Panc1 (cell line): Measurements from ENCODE around the gene DNM1. TPM values are rescaled to one million over a fixed set of nuclear protein-coding genes. Genes with fewer than 3 reads are reported as not detected.
A peak's percentile ranks its signal among the peaks of the same experiment; 100 is the strongest.

ENCODE experiments used
- ATAC-seq: fragments of 200-7000 bp; cut with Tn5 transposase; 2 replicates; pipeline ENCODE4 v1.9.1; 2020; ENCODE audit warnings: mild to moderate bottlenecking, moderate library complexity
- BruUV-seq: library from RNA; stranded (reverse); fragments of 400-500 nt; replicated peaks from 2 replicates; lab custom pipeline; 2021; lab: Mats Ljungman, UMichigan
- CTCF ChIA-PET: fragments of 300-600 bp; sonication (Branson Sonifier 250); formaldehyde crosslinking; loops from one replicate; lab custom pipeline; 2022; ENCODE audit warnings: antibody characterized with exemption; lab: Charles Lee
- POLR2A ChIA-PET: fragments of 300-600 bp; sonication (Branson Sonifier 250); formaldehyde crosslinking; loops from one replicate; lab custom pipeline; 2022; ENCODE audit warnings: antibody characterized with exemption; lab: Charles Lee
- DNase-seq: peaks from one replicate; pipeline ENCODE4 v3.0.0-alpha.2; 2010; ENCODE audit warnings: low read depth, low spot score
- H3K27ac ChIP-seq: 2 replicates; pipeline ENCODE4 v1.5.1; 2011; ENCODE audit warnings: mild to moderate bottlenecking, low read length, inconsistent platforms
- H3K27me3 ChIP-seq: fragments of 200-500 bp; sonication (Bioruptor generic); 2 replicates; pipeline ENCODE4 v1.6.0; 2014; ENCODE audit warnings: low read length, inconsistent platforms; ENCODE audit not compliant: control insufficient read depth, insufficient read depth
- H3K36me3 ChIP-seq: fragments of 200-500 bp; sonication (Bioruptor generic); 2 replicates; pipeline ENCODE4 v1.5.1; 2014; ENCODE audit warnings: inconsistent platforms, mild to moderate bottlenecking, low read length, moderate library complexity; ENCODE audit not compliant: control insufficient read depth, insufficient read depth
- H3K4me1 ChIP-seq: 2 replicates; pipeline ENCODE4 v1.5.1; 2011; ENCODE audit warnings: inconsistent platforms, mild to moderate bottlenecking, low read length, moderate library complexity; ENCODE audit not compliant: control insufficient read depth, insufficient read depth
- H3K4me3 ChIP-seq, 2 experiments: 2 replicates each; pipeline ENCODE4 v1.5.1; 2011 to 2012; ENCODE audit warnings: low read depth in 2 of 2, low read length in 2 of 2, mild to moderate bottlenecking in 2 of 2, inconsistent platforms in 1 of 2, moderate library complexity in 1 of 2
- H3K9me3 ChIP-seq: fragments of 200-500 bp; sonication (Bioruptor generic); 2 replicates; pipeline ENCODE4 v1.5.1; 2014; ENCODE audit warnings: low read depth, mild to moderate bottlenecking, inconsistent platforms, low read length, moderate library complexity; ENCODE audit not compliant: control insufficient read depth, insufficient read depth
- POLR2AphosphoS5 ChIP-seq: IDR thresholded peaks from 2 replicates; pipeline ENCODE4 v1.6.1; 2012; ENCODE audit warnings: mild to moderate bottlenecking, low read depth, low read length, moderate library complexity
- SIN3A ChIP-seq: IDR thresholded peaks from 2 replicates; pipeline ENCODE4 v1.6.1; 2012; ENCODE audit warnings: low read depth, mild to moderate bottlenecking, low read length, moderate library complexity, borderline replicate concordance; ENCODE audit not compliant: insufficient read depth
- TCF7L2 ChIP-seq: IDR thresholded peaks from 2 replicates; pipeline ENCODE4 v1.6.1; 2011; ENCODE audit warnings: mild to moderate bottlenecking, low read depth, low read length, inconsistent platforms
- in situ Hi-C: cut with HindIII; loops from 2 replicates; pipeline ENCODE4 v1.10.0; 2016; ENCODE audit warnings: low sequenced_read_pairs, low pct_unique_long_range_greater_than_20kb
- intact Hi-C: fragments of 100-400 bp; cut with micrococcal nuclease; formaldehyde crosslinking; loops from one replicate; pipeline ENCODE4 v1.10.0; 2022; ENCODE audit not compliant: unreplicated experiment
- total RNA-seq: library from RNA; stranded (reverse); gene quantifications from one replicate; pipeline ENCODE4 v1.2.1, GENCODE V29; 2021; ENCODE audit not compliant: unreplicated experiment
- TF ChIP-seq, protein P1 (sequence below): fragments of 450-650 bp; IDR thresholded peaks from 2 replicates; pipeline ENCODE4 v1.5.1; 2017; ENCODE audit warnings: mild to moderate bottlenecking
- TF ChIP-seq, protein P2 (sequence below), 2 experiments: IDR thresholded peaks; 2 replicates each; pipeline ENCODE4 v1.6.1; 2011 to 2012; ENCODE audit warnings: low read depth in 2 of 2, control low read depth in 1 of 2, low read length in 1 of 2, mild to moderate bottlenecking in 1 of 2, moderate library complexity in 1 of 2; ENCODE audit not compliant: insufficient read depth in 1 of 2

The DNM1 gene
- total RNA-seq, 1 experiment from 2014 or later, result 18.7 TPM

DNA sequence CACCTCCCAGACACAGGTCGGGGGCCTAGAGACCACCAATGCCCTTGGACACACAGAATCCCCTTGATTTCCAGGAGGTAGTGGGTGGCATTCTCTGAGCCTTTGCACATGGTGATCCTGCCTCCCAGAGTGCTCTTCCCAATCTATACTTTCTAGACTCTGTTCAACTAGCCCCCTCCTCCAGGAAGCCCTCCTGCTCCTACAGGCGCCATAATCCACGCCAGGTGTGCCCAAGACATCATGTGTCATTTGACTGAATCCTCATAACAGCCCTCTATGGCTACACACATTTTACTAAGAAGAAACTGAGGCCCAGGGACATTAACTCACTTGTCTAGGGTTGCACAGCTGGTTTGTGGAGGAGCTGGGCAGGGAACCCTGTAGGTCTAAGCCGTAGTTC is 36.0 kb upstream of the DNM1 start:
- Histone ChIP-seq H3K27ac (no peak overlapping the region), H3K9me3 (no peaks in the 10 kb centered on the region), H3K4me3 (no peak overlapping the region), H3K36me3 (no peaks in the 10 kb centered on the region), H3K27me3 (no peaks in the 10 kb centered on the region), H3K4me1 (no peaks in the 10 kb centered on the region)
- ChIA-PET CTCF (interaction anchor here (0.6 to 0.9 kb wide), 2 partner anchors 9 to 17 kb away, joined by 3 to 4 read pairs; no protein-coding TSS in a partner anchor), POLR2A (no interaction called here)
- in situ Hi-C loops, result no loop called here
- ATAC-seq (no peak), DNase-seq (no peak)
- TF ChIP-seq TCF7L2 (no peak), POLR2AphosphoS5 (no peak), SIN3A (no peak)
- TF ChIP-seq, protein P1, sequence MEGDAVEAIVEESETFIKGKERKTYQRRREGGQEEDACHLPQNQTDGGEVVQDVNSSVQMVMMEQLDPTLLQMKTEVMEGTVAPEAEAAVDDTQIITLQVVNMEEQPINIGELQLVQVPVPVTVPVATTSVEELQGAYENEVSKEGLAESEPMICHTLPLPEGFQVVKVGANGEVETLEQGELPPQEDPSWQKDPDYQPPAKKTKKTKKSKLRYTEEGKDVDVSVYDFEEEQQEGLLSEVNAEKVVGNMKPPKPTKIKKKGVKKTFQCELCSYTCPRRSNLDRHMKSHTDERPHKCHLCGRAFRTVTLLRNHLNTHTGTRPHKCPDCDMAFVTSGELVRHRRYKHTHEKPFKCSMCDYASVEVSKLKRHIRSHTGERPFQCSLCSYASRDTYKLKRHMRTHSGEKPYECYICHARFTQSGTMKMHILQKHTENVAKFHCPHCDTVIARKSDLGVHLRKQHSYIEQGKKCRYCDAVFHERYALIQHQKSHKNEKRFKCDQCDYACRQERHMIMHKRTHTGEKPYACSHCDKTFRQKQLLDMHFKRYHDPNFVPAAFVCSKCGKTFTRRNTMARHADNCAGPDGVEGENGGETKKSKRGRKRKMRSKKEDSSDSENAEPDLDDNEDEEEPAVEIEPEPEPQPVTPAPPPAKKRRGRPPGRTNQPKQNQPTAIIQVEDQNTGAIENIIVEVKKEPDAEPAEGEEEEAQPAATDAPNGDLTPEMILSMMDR, result no peak
- TF ChIP-seq, protein P2, sequence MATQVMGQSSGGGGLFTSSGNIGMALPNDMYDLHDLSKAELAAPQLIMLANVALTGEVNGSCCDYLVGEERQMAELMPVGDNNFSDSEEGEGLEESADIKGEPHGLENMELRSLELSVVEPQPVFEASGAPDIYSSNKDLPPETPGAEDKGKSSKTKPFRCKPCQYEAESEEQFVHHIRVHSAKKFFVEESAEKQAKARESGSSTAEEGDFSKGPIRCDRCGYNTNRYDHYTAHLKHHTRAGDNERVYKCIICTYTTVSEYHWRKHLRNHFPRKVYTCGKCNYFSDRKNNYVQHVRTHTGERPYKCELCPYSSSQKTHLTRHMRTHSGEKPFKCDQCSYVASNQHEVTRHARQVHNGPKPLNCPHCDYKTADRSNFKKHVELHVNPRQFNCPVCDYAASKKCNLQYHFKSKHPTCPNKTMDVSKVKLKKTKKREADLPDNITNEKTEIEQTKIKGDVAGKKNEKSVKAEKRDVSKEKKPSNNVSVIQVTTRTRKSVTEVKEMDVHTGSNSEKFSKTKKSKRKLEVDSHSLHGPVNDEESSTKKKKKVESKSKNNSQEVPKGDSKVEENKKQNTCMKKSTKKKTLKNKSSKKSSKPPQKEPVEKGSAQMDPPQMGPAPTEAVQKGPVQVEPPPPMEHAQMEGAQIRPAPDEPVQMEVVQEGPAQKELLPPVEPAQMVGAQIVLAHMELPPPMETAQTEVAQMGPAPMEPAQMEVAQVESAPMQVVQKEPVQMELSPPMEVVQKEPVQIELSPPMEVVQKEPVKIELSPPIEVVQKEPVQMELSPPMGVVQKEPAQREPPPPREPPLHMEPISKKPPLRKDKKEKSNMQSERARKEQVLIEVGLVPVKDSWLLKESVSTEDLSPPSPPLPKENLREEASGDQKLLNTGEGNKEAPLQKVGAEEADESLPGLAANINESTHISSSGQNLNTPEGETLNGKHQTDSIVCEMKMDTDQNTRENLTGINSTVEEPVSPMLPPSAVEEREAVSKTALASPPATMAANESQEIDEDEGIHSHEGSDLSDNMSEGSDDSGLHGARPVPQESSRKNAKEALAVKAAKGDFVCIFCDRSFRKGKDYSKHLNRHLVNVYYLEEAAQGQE (IDR thresholded peaks at IDR 0.05; ENCODE audit: insufficient read depth in 1 of 2, low read depth in 2 of 2, low read length in 1 of 2), result no peak
- intact Hi-C loops, result no loop called here
- BruUV-seq, result no TSS peak

- no peaks in the 10 kb centered on the region for H3K36me3 ChIP-seq
- intact Hi-C loops, result no loop called here
- ATAC-seq (0 out of 2 replicates have a peak, but pooled peaks have one; percentile 21), DNase-seq (no peak)
- H3K4me3 ChIP-seq, result no peak overlapping the region
- POLR2A ChIA-PET, result no interaction called here
- H3K27ac ChIP-seq, result no peak overlapping the region
- TF ChIP-seq, protein P2 (IDR thresholded peaks at IDR 0.05; ENCODE audit: insufficient read depth in 1 of 2, low read depth in 2 of 2, low read length in 1 of 2), result no peak
- no peak for TF ChIP-seq TCF7L2
- TF ChIP-seq, protein P1, result no peak
- TF ChIP-seq SIN3A, result no peak
- no peak for TF ChIP-seq POLR2AphosphoS5
- no peaks in the 10 kb centered on the region for H3K9me3 ChIP-seq
- CTCF ChIA-PET, result no interaction called here
- H3K27me3 ChIP-seq, result no peaks in the 10 kb centered on the region
- no peaks in the 10 kb centered on the region for H3K4me1 ChIP-seq
- BruUV-seq, result TSS peak; percentile 82
- in situ Hi-C loops, result no loop called here
These were observed 34.4 kb upstream of the DNM1 start for GRCh38 chr9:128168731-128169308.
